HL-60 (cell line): ENCODE data around the gene NCS1.

Source experiments
- DNase-seq, 2 experiments: peaks; one replicate each; pipeline ENCODE4 v3.0.0-alpha.2; 2010 to 2020; ENCODE audit warnings: low read depth in 1 of 2, low spot score in 1 of 2
- H3K27ac ChIP-seq: fragments of 250-450 bp; sonication (Bioruptor Pico); replicated peaks from 2 replicates; pipeline ENCODE4 v1.5.1; 2020; ENCODE audit warnings: mild to moderate bottlenecking, moderate library complexity
- H3K27me3 ChIP-seq: fragments of 250-450 bp; sonication (Bioruptor Pico); 2 replicates; pipeline ENCODE4 v1.5.1; 2021; ENCODE audit warnings: mild to moderate bottlenecking, moderate library complexity; ENCODE audit not compliant: insufficient read depth, poor library complexity, severe bottlenecking
- H3K4me3 ChIP-seq: replicated peaks from 2 replicates; pipeline ENCODE4 v1.5.1; 2011; ENCODE audit warnings: mild to moderate bottlenecking, control low read depth, low read length; ENCODE audit not compliant: insufficient read depth
- GABPA ChIP-seq: IDR thresholded peaks from 2 replicates; pipeline ENCODE4 v1.6.1; 2012; ENCODE audit warnings: low read depth
- POLR2AphosphoS5 ChIP-seq: IDR thresholded peaks from 2 replicates; pipeline ENCODE4 v1.6.1; 2012; ENCODE audit warnings: low read depth
- REST ChIP-seq: IDR thresholded peaks from 2 replicates; pipeline ENCODE4 v1.6.1; 2012; ENCODE audit warnings: low read depth; ENCODE audit not compliant: insufficient replicate concordance
- SPI1 ChIP-seq: IDR thresholded peaks from 2 replicates; pipeline ENCODE4 v1.6.1; 2012; ENCODE audit warnings: low read depth, mild to moderate bottlenecking, borderline replicate concordance
- TF ChIP-seq, protein P1 (sequence below): IDR thresholded peaks from one replicate; pipeline ENCODE4 v1.5.1; 2011; ENCODE audit warnings: low read length, control low read depth, inconsistent platforms; ENCODE audit not compliant: insufficient read depth

The NCS1 gene

GRCh38 chr9:130180516-130180915 lies 8.3 kb downstream of the NCS1 start:
- H3K27me3 ChIP-seq, result peaks cover 2% of the 10 kb centered on the region
- H3K27ac ChIP-seq, result no peak overlapping the region
- no peak overlapping the region for H3K4me3 ChIP-seq
- TF ChIP-seq GABPA (no peak), POLR2AphosphoS5 (no peak), REST (no peak), SPI1 (no peak)
- TF ChIP-seq, protein P1, sequence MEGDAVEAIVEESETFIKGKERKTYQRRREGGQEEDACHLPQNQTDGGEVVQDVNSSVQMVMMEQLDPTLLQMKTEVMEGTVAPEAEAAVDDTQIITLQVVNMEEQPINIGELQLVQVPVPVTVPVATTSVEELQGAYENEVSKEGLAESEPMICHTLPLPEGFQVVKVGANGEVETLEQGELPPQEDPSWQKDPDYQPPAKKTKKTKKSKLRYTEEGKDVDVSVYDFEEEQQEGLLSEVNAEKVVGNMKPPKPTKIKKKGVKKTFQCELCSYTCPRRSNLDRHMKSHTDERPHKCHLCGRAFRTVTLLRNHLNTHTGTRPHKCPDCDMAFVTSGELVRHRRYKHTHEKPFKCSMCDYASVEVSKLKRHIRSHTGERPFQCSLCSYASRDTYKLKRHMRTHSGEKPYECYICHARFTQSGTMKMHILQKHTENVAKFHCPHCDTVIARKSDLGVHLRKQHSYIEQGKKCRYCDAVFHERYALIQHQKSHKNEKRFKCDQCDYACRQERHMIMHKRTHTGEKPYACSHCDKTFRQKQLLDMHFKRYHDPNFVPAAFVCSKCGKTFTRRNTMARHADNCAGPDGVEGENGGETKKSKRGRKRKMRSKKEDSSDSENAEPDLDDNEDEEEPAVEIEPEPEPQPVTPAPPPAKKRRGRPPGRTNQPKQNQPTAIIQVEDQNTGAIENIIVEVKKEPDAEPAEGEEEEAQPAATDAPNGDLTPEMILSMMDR, result no peak
- no peak for DNase-seq

GRCh38 chr9:130181678-130182380 lies 9.6 kb downstream of the NCS1 start:
- Histone ChIP-seq H3K27me3 (peaks cover 2% of the 10 kb centered on the region), H3K27ac (no peak overlapping the region), H3K4me3 (no peak overlapping the region)
- no peak for TF ChIP-seq POLR2AphosphoS5
- no peak for TF ChIP-seq GABPA
- TF ChIP-seq, protein P1, result no peak
- TF ChIP-seq SPI1, result no peak
- no peak for TF ChIP-seq REST
- DNase-seq, result no peak

- Histone ChIP-seq H3K27ac (no peak overlapping the region), H3K4me3 (no peak overlapping the region), H3K27me3 (peaks cover 2% of the 10 kb centered on the region)
- DNase-seq, result no peak
- no peak for TF ChIP-seq GABPA
- TF ChIP-seq SPI1, result no peak
- TF ChIP-seq REST, result no peak
- TF ChIP-seq, protein P1, result no peak
- no peak for TF ChIP-seq POLR2AphosphoS5
These were observed 10.2 kb downstream of the NCS1 start for GRCh38 chr9:130182381-130182909.
